ENCODE results near the gene AKAP8L. TPM values are rescaled to one million over a fixed set of nuclear protein-coding genes. Genes with fewer than 3 reads are reported as not detected.

AKAP8L gene
- total and polyA plus RNA-seq, 10 donors, result 41.2 to 236 (median 136) TPM

GRCh38 chr19:15464394-15465385 is 45.9 kb upstream of the AKAP8L start, which contains the start of gene RASAL3:
TSS of gene RASAL3 (minus strand) at chr19:15464544. CDS start at chr19:15464358, 186 bp downstream.
- 23 to 27% (median 26%) methylated on average over 16 to 17 of the region's 17 CpGs for WGBS, 5 donors
- TF ChIP-seq CTCF (IDR thresholded peaks at IDR 0.05 in 8 of 11, conservative IDR thresholded peaks at IDR 0.05 in 3 of 11), result no peak
- peak; percentile 37 to 75 (median 72) for TF ChIP-seq POLR2AphosphoS5 (IDR thresholded peaks at IDR 0.05)
- peak within 1 kb of the TSS; percentile 55 to 94 (median 66) for H3K4me3 ChIP-seq
- H3K27me3 ChIP-seq (replicated peaks in 1 of 7), result peaks cover 0 to 28% (median 12%) of the 10 kb centered on the region in 7 donors
- peaks cover 17 to 91% (median 61%) of the 10 kb centered on the region in 6 donors for H3K4me1 ChIP-seq
- DNase-seq, result peak; percentile 92
- H3K9me3 ChIP-seq, result no peaks in the 10 kb centered on the region
- peaks cover 0 to 32% (median 12%) of the 10 kb centered on the region in 6 donors for H3K36me3 ChIP-seq
- H3K27ac ChIP-seq, result peak within 1 kb of the TSS; percentile 89 to 98 (median 91)
- intact Hi-C loops (cut with DNase I; ENCODE audit: low total_unique reads), result no loop called here

GRCh38 chr19:15463861-15464371 is 45.1 kb upstream of the AKAP8L start:
- H3K9me3 ChIP-seq, result no peaks in the 10 kb centered on the region
- 0 to 26% (median 13%) methylated on average over 6 to 25 of the region's 25 CpGs for WGBS, 5 donors
- peaks cover 17 to 83% (median 54%) of the 10 kb centered on the region in 6 donors for H3K4me1 ChIP-seq
- H3K36me3 ChIP-seq, result peaks cover 0 to 39% (median 19%) of the 10 kb centered on the region in 6 donors
- DNase-seq, result peak; percentile 95
- H3K27me3 ChIP-seq (replicated peaks in 1 of 7), result peaks cover 0 to 20% (median 4%) of the 10 kb centered on the region in 7 donors
- TF ChIP-seq POLR2AphosphoS5 (IDR thresholded peaks at IDR 0.05) (peak; percentile 69 to 81 (median 77)), POLR2A (IDR thresholded peaks at IDR 0.05) (no peak), CTCF (IDR thresholded peaks at IDR 0.05 in 8 of 11, conservative IDR thresholded peaks at IDR 0.05 in 3 of 11) (peak in 1 of 11 experiments; percentile 4)
- intact Hi-C loops (cut with DNase I; ENCODE audit: low total_unique reads), result no loop called here
- H3K27ac ChIP-seq, result peak overlapping the region; percentile 89 to 98 (median 91)
- H3K4me3 ChIP-seq, result peak overlapping the region; percentile 55 to 94 (median 66)

GRCh38 chr19:15461694-15462093 is 42.9 kb upstream of the AKAP8L start:
- Histone ChIP-seq H3K27me3 (replicated peaks in 1 of 7) (peaks cover 0 to 30% (median 6%) of the 10 kb centered on the region in 7 donors), H3K27ac (peak overlapping the region in 3 of 8 donors; percentile 41 to 93 (median 49)), H3K36me3 (peaks cover 0 to 61% (median 39%) of the 10 kb centered on the region in 6 donors), H3K4me3 (no peak overlapping the region), H3K9me3 (no peaks in the 10 kb centered on the region), H3K4me1 (peaks cover 11 to 75% (median 45%) of the 10 kb centered on the region in 6 donors)
- intact Hi-C loops (cut with DNase I; ENCODE audit: low total_unique reads), result no loop called here
- WGBS, 5 donors, result 86 to 95% (median 90%) methylated on average over 2 of the region's 2 CpGs
- TF ChIP-seq POLR2AphosphoS5 (IDR thresholded peaks at IDR 0.05) (no peak), CTCF (IDR thresholded peaks at IDR 0.05 in 8 of 11, conservative IDR thresholded peaks at IDR 0.05 in 3 of 11) (no peak), POLR2A (IDR thresholded peaks at IDR 0.05) (no peak)
- DNase-seq, result no peak

All from spleen (tissue), 11 donors.